ENCODE measurements around the gene LYSET.
A peak's percentile ranks its signal among the peaks of the same experiment; 100 is the strongest.
"Not testable (repeated sequence)": the region's sequence is repeated elsewhere in the genome, so short reads cannot be mapped to it uniquely, and the experiment has no call there.

The LYSET gene

DNA sequence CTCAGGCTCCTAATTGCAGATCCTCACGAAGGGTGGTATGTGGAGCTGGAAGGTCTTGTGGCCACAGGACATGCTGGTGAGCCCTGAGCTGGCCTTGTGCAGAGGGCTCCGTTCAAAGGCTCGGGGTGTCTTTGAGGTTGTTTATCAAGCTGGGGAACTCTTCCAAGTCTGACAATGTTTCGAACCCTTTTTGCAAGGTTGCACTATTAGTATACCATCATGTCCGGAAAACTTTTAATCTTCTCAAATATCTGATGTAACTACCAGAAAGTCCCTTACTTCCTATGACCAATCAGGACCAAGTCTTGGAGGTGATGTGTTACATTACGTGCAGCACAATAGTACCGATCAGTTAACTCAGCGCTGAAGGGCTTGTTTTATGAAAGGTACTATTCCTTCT is 43.4 kb downstream of the LYSET start:
- H3K27me3 ChIP-seq (ENCODE audit: insufficient read depth, low read length), result no peaks in the 10 kb centered on the region
- H3K36me3 ChIP-seq (ENCODE audit: insufficient read depth, low read length), result peaks cover 20% of the 10 kb centered on the region; the same call in 1 of the 2 replicates
- H2AFZ ChIP-seq (ENCODE audit: low read length, unreplicated experiment), result no peak overlapping the region

GRCh38 chr14:93230539-93230938 is 45.4 kb downstream of the LYSET start:
- H3K4me3 ChIP-seq (ENCODE audit: low read depth, low read length), result no peak overlapping the region
- H3K27ac ChIP-seq (ENCODE audit: low read depth, low read length), result no peak overlapping the region
- peaks cover 20% of the 10 kb centered on the region; the same call in 1 of the 2 replicates for H3K36me3 ChIP-seq (ENCODE audit: insufficient read depth, low read length)
- H3K27me3 ChIP-seq (ENCODE audit: insufficient read depth, low read length), result no peaks in the 10 kb centered on the region
- H2AFZ ChIP-seq (ENCODE audit: low read length, unreplicated experiment), result no peak overlapping the region
- H3K79me2 ChIP-seq (ENCODE audit: control insufficient read depth, insufficient read depth, low read length, unreplicated experiment), result no peaks in the 10 kb centered on the region
- H3K4me1 ChIP-seq (ENCODE audit: control insufficient read depth, insufficient read depth, low read length, unreplicated experiment), result no peaks in the 10 kb centered on the region

More for the DNA sequence above, 43.4 kb downstream of the LYSET start:
- H3K79me2 ChIP-seq (ENCODE audit: control insufficient read depth, insufficient read depth, low read length, unreplicated experiment), result no peaks in the 10 kb centered on the region
- H3K4me1 ChIP-seq (ENCODE audit: control insufficient read depth, insufficient read depth, low read length, unreplicated experiment), result no peaks in the 10 kb centered on the region
- no peak overlapping the region for H3K4me3 ChIP-seq (ENCODE audit: low read depth, low read length)
- no peak overlapping the region for H3K27ac ChIP-seq (ENCODE audit: low read depth, low read length)

- Histone ChIP-seq H3K79me2 (ENCODE audit: control insufficient read depth, insufficient read depth, low read length, unreplicated experiment) (no peaks in the 10 kb centered on the region), H3K4me3 (ENCODE audit: low read depth, low read length) (peak overlapping the region; percentile 85), H3K4me1 (ENCODE audit: control insufficient read depth, insufficient read depth, low read length, unreplicated experiment) (no peaks in the 10 kb centered on the region), H3K27ac (ENCODE audit: low read depth, low read length) (peak overlapping the region; percentile 21; the same call in 1 of the 2 replicates), H2AFZ (ENCODE audit: low read length, unreplicated experiment) (peak overlapping the region; percentile 95), H3K27me3 (ENCODE audit: insufficient read depth, low read length) (no peaks in the 10 kb centered on the region), H3K36me3 (ENCODE audit: insufficient read depth, low read length) (peaks cover 20% of the 10 kb centered on the region; the same call in 1 of the 2 replicates)
Observed at GRCh38 chr14:93231129-93231979, 46.2 kb downstream of the LYSET start.

- Histone ChIP-seq H3K36me3 (ENCODE audit: insufficient read depth, low read length) (peaks cover 16% of the 10 kb centered on the region; the same call in 1 of the 2 replicates), H3K27ac (ENCODE audit: low read depth, low read length) (no peak overlapping the region), H2AFZ (ENCODE audit: low read length, unreplicated experiment) (peak overlapping the region; percentile 75), H3K4me1 (ENCODE audit: control insufficient read depth, insufficient read depth, low read length, unreplicated experiment) (no peaks in the 10 kb centered on the region), H3K27me3 (ENCODE audit: insufficient read depth, low read length) (no peaks in the 10 kb centered on the region), H3K79me2 (ENCODE audit: control insufficient read depth, insufficient read depth, low read length, unreplicated experiment) (no peaks in the 10 kb centered on the region), H3K4me3 (ENCODE audit: low read depth, low read length) (peak overlapping the region; percentile 85)
Observed at GRCh38 chr14:93232159-93232558, 47.0 kb downstream of the LYSET start.

DNA sequence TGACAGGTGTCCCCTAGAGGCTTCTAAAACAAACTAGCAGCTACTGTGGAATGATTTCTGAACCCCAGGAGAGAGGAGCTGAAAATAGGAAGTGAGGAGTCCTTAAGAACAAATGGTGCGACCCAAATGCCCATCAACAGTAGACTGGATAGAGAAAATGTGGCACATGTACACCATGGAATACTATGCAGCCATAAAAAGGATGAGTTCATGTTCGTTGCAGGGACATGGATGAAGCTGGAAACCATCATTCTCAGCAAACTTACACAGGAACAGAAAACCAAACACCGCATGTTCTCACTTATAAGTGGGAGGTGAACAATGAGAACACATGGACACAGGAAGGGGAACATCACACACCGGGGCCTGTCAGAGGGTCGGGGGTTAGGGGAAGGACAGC is 48.0 kb downstream of the LYSET start:
- H3K4me3 ChIP-seq (ENCODE audit: low read depth, low read length); H2AFZ ChIP-seq (ENCODE audit: low read length, unreplicated experiment); H3K27me3 ChIP-seq (ENCODE audit: insufficient read depth, low read length); H3K36me3 ChIP-seq (ENCODE audit: insufficient read depth, low read length); H3K79me2 ChIP-seq (ENCODE audit: control insufficient read depth, insufficient read depth, low read length, unreplicated experiment); H3K27ac ChIP-seq (ENCODE audit: low read depth, low read length); H3K4me1 ChIP-seq (ENCODE audit: control insufficient read depth, insufficient read depth, low read length, unreplicated experiment): not testable (repeated sequence)

DNA sequence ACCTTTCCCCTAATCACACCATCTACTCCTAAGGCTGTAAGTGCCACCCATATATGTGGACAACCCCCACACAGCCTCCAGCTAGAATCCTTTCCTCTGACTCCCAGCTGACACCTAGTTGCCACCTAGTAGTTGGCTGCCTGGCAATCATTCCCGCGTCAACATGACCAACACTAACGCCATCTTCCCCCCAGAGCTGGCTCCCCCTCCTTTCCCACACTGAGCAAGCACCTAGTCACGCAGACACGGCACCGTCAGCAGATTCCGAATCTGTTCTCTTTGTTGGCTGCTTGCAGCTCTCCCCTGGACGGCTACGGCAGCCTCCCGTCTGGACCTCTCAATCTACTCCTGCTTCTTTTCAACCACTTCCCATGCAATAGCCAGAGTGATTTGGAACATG is 49.7 kb downstream of the LYSET start:
- peak overlapping the region; percentile 7 for H2AFZ ChIP-seq (ENCODE audit: low read length, unreplicated experiment)
- 0 out of 2 replicates have a peak, but pooled peaks cover 2% of the 10 kb centered on the region for H3K36me3 ChIP-seq (ENCODE audit: insufficient read depth, low read length)
- peak overlapping the region; percentile 31; the same call in 1 of the 2 replicates for H3K27ac ChIP-seq (ENCODE audit: low read depth, low read length)
- no peak overlapping the region for H3K4me3 ChIP-seq (ENCODE audit: low read depth, low read length)
- no peaks in the 10 kb centered on the region for H3K4me1 ChIP-seq (ENCODE audit: control insufficient read depth, insufficient read depth, low read length, unreplicated experiment)
- no peaks in the 10 kb centered on the region for H3K27me3 ChIP-seq (ENCODE audit: insufficient read depth, low read length)
- no peaks in the 10 kb centered on the region for H3K79me2 ChIP-seq (ENCODE audit: control insufficient read depth, insufficient read depth, low read length, unreplicated experiment)

Data from ACC112 (cell line).